AG20443 (cell line): ENCODE results near the gene FLNB.
"Not testable (repeated sequence)": the region's sequence is repeated elsewhere in the genome, so short reads cannot be mapped to it uniquely, and the experiment has no call there.

Source experiments
- DNase-seq: peaks from one replicate; pipeline ENCODE4 v3.0.0; 2012; ENCODE audit warnings: low spot score, mixed read lengths

Gene FLNB

GRCh38 chr3:58052373-58053273 lies 44.4 kb downstream of the FLNB start:
- DNase-seq: peak; percentile 75

DNA sequence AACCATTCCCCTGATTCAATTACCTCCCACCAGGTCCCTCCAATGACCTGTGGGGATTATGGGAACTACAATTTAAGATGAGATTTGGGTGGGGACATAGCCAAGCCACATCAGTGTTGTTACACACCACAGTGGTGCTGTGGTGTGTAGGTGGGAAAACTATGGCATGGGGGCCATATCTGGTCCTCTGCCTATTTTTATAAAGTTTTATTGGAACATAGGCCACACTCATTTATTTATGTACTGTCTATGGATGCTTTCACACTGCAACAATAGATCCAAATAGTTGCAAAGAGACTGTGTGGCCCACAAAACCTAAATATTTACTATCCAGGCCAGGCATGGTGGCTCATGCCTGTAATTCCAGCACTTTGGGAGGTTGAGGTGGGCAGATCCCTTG lies 46.4 kb downstream of the FLNB start:
- no peak for DNase-seq

DNA sequence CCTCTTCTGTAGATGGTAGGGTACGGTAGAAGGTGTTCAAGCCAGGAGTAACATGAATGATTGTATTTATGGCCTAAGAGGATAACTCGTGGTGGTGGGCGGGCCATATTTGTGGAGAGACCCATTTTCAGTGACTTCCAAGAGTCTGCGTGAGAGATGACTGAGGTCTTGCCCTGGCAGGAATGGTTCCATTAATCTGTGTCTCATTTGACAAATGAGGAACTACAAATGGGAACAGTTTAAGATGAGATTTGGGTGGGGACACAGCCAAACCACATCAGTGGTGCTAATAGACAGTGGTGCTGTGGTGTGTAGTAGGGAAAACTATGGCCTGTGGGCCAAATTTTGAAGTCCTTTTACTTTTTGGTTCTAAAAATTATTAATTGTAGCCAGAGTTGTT lies 47.1 kb downstream of the FLNB start:
- no peak for DNase-seq

DNA sequence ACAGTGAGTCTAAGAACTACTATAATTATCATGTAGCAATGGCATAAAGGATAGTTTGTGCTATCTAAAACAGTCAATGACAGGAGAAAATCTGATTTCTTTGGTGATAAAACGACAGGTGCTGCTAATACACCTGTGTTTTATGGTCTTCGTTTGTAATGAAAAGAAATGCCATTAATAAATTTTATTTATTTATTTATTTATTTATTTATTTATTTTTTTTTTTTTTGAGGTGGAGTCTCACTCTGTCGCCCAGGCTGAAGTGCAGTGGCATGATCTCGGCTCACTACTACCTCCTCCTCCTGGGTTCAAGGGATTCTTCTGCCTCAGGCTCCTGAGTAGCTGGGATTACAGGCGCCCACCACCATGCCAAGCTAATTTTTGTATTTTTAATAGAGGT lies 47.7 kb downstream of the FLNB start:
- DNase-seq: not testable (repeated sequence)

DNA sequence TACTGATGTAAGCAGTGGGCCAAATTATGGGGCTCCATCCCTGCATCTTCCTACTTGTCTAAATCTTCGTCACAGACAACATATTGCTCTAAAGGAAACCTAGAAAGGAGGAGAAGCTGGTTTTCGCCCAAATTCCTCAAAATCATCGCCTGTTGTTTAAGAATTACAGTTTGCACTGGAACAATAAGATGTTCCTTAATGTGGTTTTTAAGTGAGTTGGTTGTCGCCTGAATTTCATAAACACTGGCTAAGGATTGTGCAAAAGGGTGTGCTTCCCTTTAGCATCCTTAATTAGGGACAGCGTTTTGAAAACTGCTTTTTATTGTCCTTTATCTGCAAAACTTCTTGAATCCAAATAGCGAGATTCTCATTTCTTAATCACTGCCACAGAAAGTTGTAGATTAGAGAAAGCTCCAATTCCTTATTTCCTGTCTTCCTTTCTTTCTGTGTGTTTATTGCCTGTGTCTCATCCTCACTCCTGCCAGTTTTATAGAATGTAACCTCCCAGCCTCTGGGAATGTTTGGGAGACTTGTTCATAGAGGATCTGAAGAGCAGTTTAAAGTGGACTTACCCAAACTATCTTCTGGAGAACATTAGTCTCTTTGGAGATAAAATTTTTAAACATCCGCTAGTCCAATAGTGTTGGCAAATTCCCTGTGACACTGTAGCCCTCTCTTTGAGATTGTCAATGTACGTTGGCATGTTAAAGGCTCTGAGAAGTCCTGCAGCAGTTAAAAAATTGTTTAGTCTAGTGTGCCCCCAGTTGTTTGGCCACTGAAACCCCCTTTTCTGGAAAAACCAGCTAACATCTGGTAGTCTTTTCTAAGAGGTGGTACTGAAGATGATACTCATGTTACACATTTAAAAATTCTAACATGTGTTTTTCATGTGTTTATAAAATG lies 50.4 kb downstream of the FLNB start:
- peak; percentile 45 for DNase-seq

DNA sequence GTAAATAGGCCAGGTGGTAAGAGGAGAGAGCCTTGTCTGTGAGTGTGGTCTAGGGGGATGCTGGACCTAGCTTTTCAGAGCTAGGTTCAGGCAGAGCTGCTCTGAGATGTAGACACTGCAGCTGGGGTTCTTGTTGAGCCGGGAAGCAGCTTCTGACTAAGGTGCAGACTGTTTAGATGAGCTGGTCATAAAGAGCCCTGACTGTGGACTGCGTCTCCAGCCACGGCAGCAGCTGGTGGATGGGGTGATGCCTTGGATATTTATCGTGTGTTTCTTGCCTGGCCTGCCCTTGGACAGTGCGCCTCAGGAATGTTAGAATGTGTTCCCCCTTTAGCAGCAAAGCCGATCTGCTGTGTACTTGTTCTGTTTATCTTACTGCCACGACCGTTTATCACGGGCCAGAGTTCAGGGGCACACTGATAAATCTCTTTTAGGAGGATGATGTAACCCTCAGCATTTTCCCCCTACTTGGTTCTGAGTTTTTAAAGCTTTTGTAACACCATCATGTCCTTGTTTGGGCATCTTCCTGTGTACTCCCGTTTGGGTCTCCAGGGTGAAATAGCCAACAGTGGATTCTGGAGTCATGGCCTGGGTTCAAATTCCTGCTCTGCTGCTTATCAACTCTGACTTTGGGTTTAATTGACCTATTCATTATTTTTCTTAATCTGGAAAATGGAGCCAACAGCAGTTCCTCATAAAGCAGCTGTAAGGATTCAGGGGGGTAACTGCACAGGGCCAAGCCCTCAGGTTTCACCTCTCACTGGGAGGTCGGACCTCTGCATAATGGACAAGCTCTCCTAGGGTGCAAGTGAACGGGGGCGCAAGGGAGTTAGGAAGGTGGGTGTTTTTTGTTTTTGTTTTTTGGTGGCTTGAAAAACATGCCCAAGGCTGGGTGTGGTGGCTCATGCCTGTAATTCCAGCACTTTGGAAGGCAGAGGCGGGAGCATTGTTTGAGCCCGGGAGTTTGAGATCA lies 51.4 kb downstream of the FLNB start:
- peak; percentile 69 for DNase-seq

DNA sequence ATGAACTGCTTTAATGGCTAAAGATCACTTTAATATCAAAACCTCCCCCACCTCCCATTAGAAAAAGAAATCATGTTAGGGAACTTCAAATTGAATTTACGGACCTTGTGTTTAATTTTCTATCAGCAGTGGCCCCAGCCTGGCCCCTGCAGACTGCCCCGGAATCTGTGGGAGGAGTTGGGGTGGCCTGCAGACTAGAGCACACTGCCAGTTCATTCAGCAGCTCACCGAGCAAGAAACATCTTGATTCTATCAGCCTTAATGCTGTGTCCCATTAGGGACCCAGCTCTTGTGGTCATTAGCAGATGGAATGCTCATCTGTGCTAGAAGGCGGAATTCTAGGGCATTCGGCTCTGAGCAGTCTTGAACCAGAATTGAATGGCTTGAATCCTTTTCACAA lies 54.2 kb downstream of the FLNB start:
- peak; percentile 40 for DNase-seq

GRCh38 chr3:58063022-58063815 lies 55.0 kb downstream of the FLNB start:
- no peak for DNase-seq

GRCh38 chr3:58064923-58065638 lies 56.9 kb downstream of the FLNB start:
- DNase-seq: no peak

DNA sequence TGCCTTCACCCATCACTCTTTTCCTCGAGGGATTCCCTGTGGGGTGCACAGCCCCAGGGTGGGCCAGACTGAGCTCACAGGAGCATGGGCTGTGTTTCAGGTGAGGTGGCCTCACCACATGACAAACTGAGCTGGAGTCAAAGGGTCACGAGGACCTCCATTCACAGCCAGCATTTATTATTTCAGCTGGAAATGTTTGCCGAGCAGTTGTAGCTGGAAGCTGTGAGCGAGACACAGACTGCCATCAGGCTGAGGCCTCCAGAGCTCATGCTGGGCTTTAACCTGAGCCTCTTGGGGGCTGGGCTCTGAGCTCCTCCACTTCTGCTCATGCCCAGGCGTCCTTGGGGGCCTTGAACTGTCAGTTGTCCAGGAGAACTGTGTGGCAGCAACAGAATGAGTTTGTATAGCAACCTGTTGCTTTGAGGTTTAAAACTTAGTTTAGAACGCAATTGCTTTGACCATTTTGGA lies 57.5 kb downstream of the FLNB start:
- DNase-seq: no peak

- peak; percentile 62 for DNase-seq
Measured at GRCh38 chr3:58066842-58067241, 58.6 kb downstream of the FLNB start.

- no peak for DNase-seq
Measured at GRCh38 chr3:58068122-58068809, 60.0 kb downstream of the FLNB start.

DNA sequence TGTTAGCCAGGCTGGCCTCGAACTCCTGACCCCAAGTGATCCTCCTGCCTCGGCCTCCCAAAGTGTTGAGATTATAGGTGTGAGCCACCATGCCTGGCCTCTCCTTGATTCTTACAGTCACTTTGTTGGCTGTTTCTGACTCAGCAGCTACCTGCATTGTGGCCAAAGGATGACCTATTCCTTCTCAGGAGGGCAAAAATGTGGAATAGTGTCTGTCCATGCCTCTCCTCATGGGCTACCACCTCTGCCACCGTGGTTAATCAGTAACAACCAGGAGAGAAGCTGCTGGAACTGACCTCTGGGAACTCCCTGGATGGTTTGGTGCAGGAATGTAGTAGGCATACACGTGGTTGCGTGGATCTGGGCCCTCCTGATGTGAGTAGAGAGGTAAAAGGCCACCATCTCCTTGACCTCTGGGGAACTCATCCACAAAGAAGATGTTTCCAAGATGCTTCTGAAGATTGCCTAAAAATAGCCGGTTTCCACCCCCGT lies 63.3 kb downstream of the FLNB start:
- DNase-seq: no peak

GRCh38 chr3:58072052-58072762 lies 64.0 kb downstream of the FLNB start:
- DNase-seq: no peak

GRCh38 chr3:58072763-58073130 lies 64.5 kb downstream of the FLNB start:
- no peak for DNase-seq

DNA sequence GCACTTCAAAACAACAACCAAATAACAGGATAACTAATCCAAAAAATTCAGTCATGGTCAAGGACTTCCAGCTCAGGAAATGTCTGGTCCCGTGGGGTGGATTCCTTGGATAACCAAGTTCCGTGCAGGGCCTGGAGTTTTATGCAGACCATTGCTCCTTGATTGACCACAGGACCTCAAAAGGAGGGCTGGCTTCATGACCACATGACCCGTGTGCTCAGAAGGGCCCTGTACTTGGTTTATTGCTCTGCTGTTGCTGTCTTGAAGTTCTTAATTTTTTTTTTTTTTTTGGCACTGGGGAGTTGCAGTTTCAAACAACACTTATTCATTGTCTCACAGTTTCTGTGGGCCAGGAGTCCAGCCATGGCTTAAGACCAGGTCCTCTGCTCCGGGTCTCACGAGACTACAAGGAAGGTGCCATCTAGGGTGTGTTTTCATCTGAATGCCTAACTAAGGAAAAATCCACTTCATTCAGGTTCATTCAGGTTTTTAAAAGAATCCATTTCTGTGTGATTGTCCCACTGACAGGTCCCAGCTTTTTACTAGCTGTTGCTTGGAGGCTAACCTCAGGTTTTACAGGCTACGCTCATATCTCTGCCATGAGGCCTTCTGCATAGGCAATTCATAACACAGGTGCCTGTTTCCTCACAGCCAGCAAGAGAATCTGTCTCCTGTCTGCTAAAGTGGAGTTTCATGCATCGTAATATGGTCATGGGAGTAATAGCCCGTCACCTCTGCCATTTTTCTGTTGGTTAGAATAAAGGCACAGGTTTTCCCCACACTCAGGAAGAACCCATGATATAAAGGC lies 65.3 kb downstream of the FLNB start:
- peak; percentile 72 for DNase-seq

DNA sequence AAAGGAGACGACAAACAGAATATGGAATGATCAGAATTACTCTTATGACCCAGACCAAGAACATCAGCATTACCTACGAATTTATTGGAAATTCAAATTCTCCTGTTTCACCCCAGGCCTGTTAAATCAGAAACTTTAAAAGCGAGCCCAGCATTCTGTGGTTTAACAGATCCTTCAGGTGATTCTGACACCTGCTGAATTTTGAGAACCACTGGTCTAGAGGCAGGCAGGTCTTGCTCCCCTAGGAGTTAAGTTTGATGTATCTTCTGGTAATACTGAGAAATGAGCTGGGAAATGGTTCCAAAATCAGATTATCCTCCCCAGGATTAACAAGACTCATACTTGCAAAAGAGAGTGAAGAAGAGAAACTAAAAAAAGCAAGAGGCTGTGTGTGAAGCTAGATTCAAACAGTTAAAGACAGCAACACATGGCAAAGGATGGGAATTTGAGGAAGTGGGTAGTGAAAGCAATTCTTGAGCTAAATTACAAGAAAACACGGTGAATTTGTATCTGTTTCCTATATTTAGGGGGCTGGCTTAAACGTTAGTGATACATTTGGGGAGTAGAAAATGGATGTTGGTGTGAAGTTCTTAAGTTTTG lies 66.0 kb downstream of the FLNB start:
- no peak for DNase-seq
